Cerebellar nuclear complex (tissue), 1 donor: ENCODE results near the gene ARFGEF2.
A peak's percentile ranks its signal among the peaks of the same experiment; 100 is the strongest.
"Not testable (repeated sequence)": the region's sequence is repeated elsewhere in the genome, so short reads cannot be mapped to it uniquely, and the experiment has no call there.

Experiments
- DNase-seq, 2 experiments: peaks; one replicate each; lab custom pipeline; 2025; lab: John Stamatoyannopoulos, UW

The ARFGEF2 gene

GRCh38 chr20:48921168-48921882 lies at the start of gene ARFGEF2:
Gene ARFGEF2, plus strand, starts transcription at chr20:48921711. Its CDS starts 179 bp downstream, at chr20:48921890.
- peak; percentile 33 to 72 for DNase-seq

GRCh38 chr20:48875233-48875913 lies 46.1 kb upstream of the ARFGEF2 start:
- no peak for DNase-seq

GRCh38 chr20:48875914-48876240 lies 45.6 kb upstream of the ARFGEF2 start:
- no peak for DNase-seq

- no peak for DNase-seq
Measured at GRCh38 chr20:48877304-48877703, 44.2 kb upstream of the ARFGEF2 start.

GRCh38 chr20:48878534-48879248 lies 42.8 kb upstream of the ARFGEF2 start:
- DNase-seq, result no peak

- DNase-seq, result no peak
Measured at GRCh38 chr20:48879612-48880245, 41.8 kb upstream of the ARFGEF2 start.

- no peak for DNase-seq
Measured at GRCh38 chr20:48880331-48880730, 41.2 kb upstream of the ARFGEF2 start.

- no peak for DNase-seq
Measured at GRCh38 chr20:48880981-48881657, 40.4 kb upstream of the ARFGEF2 start.

GRCh38 chr20:48885237-48885636 lies 36.3 kb upstream of the ARFGEF2 start:
- DNase-seq, result no peak

GRCh38 chr20:48886194-48886593 lies 35.3 kb upstream of the ARFGEF2 start:
- no peak for DNase-seq

GRCh38 chr20:48886811-48887210 lies 34.7 kb upstream of the ARFGEF2 start:
- DNase-seq, result no peak

GRCh38 chr20:48888517-48888916 lies 33.0 kb upstream of the ARFGEF2 start:
- not testable (repeated sequence) for DNase-seq

GRCh38 chr20:48889140-48889790 lies 32.2 kb upstream of the ARFGEF2 start:
- no peak for DNase-seq

- DNase-seq, result no peak
Measured at GRCh38 chr20:48891235-48892048, 30.1 kb upstream of the ARFGEF2 start.

GRCh38 chr20:48892049-48892470 lies 29.5 kb upstream of the ARFGEF2 start:
- no peak for DNase-seq

GRCh38 chr20:48892891-48893290 lies 28.6 kb upstream of the ARFGEF2 start:
- no peak for DNase-seq

- no peak for DNase-seq
Measured at GRCh38 chr20:48893374-48893773, 28.1 kb upstream of the ARFGEF2 start.

GRCh38 chr20:48897305-48898010 lies 24.1 kb upstream of the ARFGEF2 start:
- no peak for DNase-seq

GRCh38 chr20:48898210-48898609 lies 23.3 kb upstream of the ARFGEF2 start:
- no peak for DNase-seq
